CD14-positive monocyte (primary cell): ENCODE results near the gene BAG3. TPM values are rescaled to one million over a fixed set of nuclear protein-coding genes. Genes with fewer than 3 reads are reported as not detected.

ENCODE experiments used
- DNase-seq, 3 donors: peaks; one replicate each; pipeline ENCODE4 v3.0.0-alpha.2; 2011 to 2022
- H2AFZ ChIP-seq: 2 replicates; pipeline ENCODE4 v1.6.0; 2012; ENCODE audit warnings: mild to moderate bottlenecking, low read depth, low read length, inconsistent platforms; ENCODE audit not compliant: insufficient read depth, poor library complexity, severe bottlenecking
- H3K27ac ChIP-seq, 2 donors: 1 replicate in 1 of 2; 2 replicates in 1 of 2; pipeline ENCODE4 v1.5.1; 2012 to 2013; ENCODE audit warnings: low read length in 2 of 2, control low read depth in 1 of 2, inconsistent platforms in 1 of 2, low read depth in 1 of 2, mild to moderate bottlenecking in 1 of 2
- H3K27me3 ChIP-seq, 2 donors: one replicate each; pipeline versions ENCODE4 v1.6.0 to v1.6.1; 2011 to 2013; ENCODE audit warnings: low read length in 2 of 2; ENCODE audit not compliant: control insufficient read depth in 2 of 2, insufficient read depth in 2 of 2
- H3K36me3 ChIP-seq, 2 donors: replicated peaks in 1 of 2; 1 replicate in 1 of 2; 2 replicates in 1 of 2; pipeline versions ENCODE4 v1.5.1 to v1.6.1; 2012 to 2013; ENCODE audit warnings: low read length in 2 of 2, control low read depth in 1 of 2, inconsistent platforms in 1 of 2, mild to moderate bottlenecking in 1 of 2; ENCODE audit not compliant: insufficient read depth in 2 of 2, control insufficient read depth in 1 of 2
- H3K4me1 ChIP-seq, 2 donors: 1 replicate in 1 of 2; 2 replicates in 1 of 2; pipeline versions ENCODE4 v1.5.1 to v1.6.1; 2012 to 2013; ENCODE audit warnings: low read length in 2 of 2, control low read depth in 1 of 2, inconsistent platforms in 1 of 2, mild to moderate bottlenecking in 1 of 2, moderate library complexity in 1 of 2; ENCODE audit not compliant: insufficient read depth in 2 of 2, control insufficient read depth in 1 of 2
- H3K4me2 ChIP-seq: replicated peaks from 2 replicates; pipeline ENCODE3; 2012; ENCODE audit warnings: low read length, moderate library complexity, mild to moderate bottlenecking; ENCODE audit not compliant: poor library complexity, severe bottlenecking; ENCODE audit errors: extremely low read depth
- H3K4me3 ChIP-seq, 3 experiments: fragments of 200-600 bp in 1 of 3; sonication (generic) in 1 of 3; replicated peaks in 1 of 3; 1 replicate in 2 of 3; 2 replicates in 1 of 3; pipeline ENCODE4 v1.5.1; 2011 to 2013; ENCODE audit warnings: low read length in 3 of 3, mild to moderate bottlenecking in 3 of 3, control low read depth in 2 of 3, low read depth in 2 of 3, inconsistent platforms in 1 of 3, moderate library complexity in 1 of 3
- H3K79me2 ChIP-seq: 2 replicates; pipeline ENCODE4 v1.6.0; 2012; ENCODE audit warnings: mild to moderate bottlenecking, control low read depth, inconsistent platforms, low read length, moderate library complexity; ENCODE audit not compliant: insufficient read depth
- H3K9ac ChIP-seq: 2 replicates; pipeline ENCODE4 v1.6.0; 2017; ENCODE audit warnings: low read length, mild to moderate bottlenecking; ENCODE audit not compliant: insufficient read depth, poor library complexity, severe bottlenecking
- H3K9me3 ChIP-seq, 2 donors: replicated peaks in 1 of 2; 1 replicate in 1 of 2; 2 replicates in 1 of 2; pipeline versions ENCODE4 v1.5.1 to v1.6.1; 2012 to 2013; ENCODE audit warnings: low read length in 2 of 2, control low read depth in 1 of 2; ENCODE audit not compliant: control insufficient read depth in 1 of 2, insufficient read depth in 1 of 2
- H4K20me1 ChIP-seq: 2 replicates; pipeline ENCODE4 v1.6.0; 2012; ENCODE audit warnings: mild to moderate bottlenecking, low read length, control low read depth, moderate library complexity; ENCODE audit not compliant: insufficient read depth
- H3K27ac Mint-ChIP-seq, 7 donors: one replicate each; pipeline ENCODE4 v1.8.0; 2020; ENCODE audit warnings: mild to moderate bottlenecking in 7 of 7, mixed read lengths in 7 of 7, moderate library complexity in 6 of 7, inconsistent platforms in 2 of 7
- H3K27me3 Mint-ChIP-seq, 3 donors: one replicate each; pipeline ENCODE4 v1.8.0; 2021 to 2022; ENCODE audit warnings: low read depth in 3 of 3, mild to moderate bottlenecking in 3 of 3, mixed read lengths in 3 of 3, moderate library complexity in 3 of 3, inconsistent platforms in 1 of 3
- H3K36me3 Mint-ChIP-seq, 2 donors: one replicate each; pipeline ENCODE4 v1.8.0; 2020; ENCODE audit warnings: mixed read lengths in 2 of 2, inconsistent platforms in 1 of 2, mild to moderate bottlenecking in 1 of 2
- H3K4me1 Mint-ChIP-seq: one replicate; pipeline ENCODE4 v1.8.0; 2020; ENCODE audit warnings: mild to moderate bottlenecking, mixed read lengths
- H3K4me3 Mint-ChIP-seq, 2 donors: one replicate each; pipeline ENCODE4 v1.8.0; 2020; ENCODE audit warnings: mild to moderate bottlenecking in 2 of 2, mixed read lengths in 2 of 2, moderate library complexity in 1 of 2
- H3K9me3 Mint-ChIP-seq, 7 donors: one replicate each; pipeline ENCODE4 v1.8.0; 2020 to 2022; ENCODE audit warnings: mixed read lengths in 7 of 7, mild to moderate bottlenecking in 6 of 7, moderate library complexity in 6 of 7, inconsistent platforms in 2 of 7
- WGBS: methylation state at CpG from one replicate; pipeline ENCODE4 v1.1.5; 2013; ENCODE audit warnings: missing lambda C conversion rate; ENCODE audit not compliant: insufficient coverage; 5-methylcytosine and 5-hydroxymethylcytosine counted together
- intact Hi-C, 2 donors: fragments of 100-400 bp; cut with micrococcal nuclease; formaldehyde crosslinking; loops; one replicate each; pipeline versions ENCODE4 v1.15.0 to v1.15.1; 2023
- polyA plus RNA-seq, 3 donors: library from polyadenylated mRNA; depleted of rRNA in 1 of 3; unstranded in 2 of 3; stranded (reverse) in 1 of 3; fragments of 300-500 nt in 2 of 3; fragments of >200 nt in 1 of 3; fragmentation: Illumina TruSeq in 2 of 3; gene quantifications; 1 replicate in 2 of 3; 2 replicates in 1 of 3; pipeline ENCODE4 v1.2.3, GENCODE V29; 2012 to 2021
- TF ChIP-seq, protein P1 (sequence below): fragments of 200-600 bp; IDR thresholded peaks from one replicate; pipeline ENCODE4 v1.8.0; 2022; ENCODE audit warnings: antibody characterized with exemption, mild to moderate bottlenecking

The BAG3 gene
- polyA plus RNA-seq, 3 donors, result 1.0 to 10.2 (median 2.8) TPM

DNA sequence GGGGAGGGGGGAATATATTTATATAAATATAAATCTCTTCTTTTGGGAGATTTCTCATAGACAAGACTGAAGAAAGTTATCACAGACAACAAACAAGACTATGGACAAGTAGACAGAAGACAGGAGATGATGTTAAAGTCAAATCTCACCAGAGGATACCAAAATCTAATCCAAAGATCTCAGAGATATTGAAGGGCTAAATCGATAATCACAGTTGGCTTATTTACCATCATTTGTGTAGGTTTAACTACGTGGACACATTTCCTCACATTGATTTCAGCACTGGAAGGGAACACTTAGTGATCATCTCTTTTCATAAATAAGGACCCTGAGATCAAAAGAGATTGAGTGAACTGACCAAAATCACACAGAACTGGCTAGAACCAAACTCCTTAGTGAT is 72.0 kb downstream of the BAG3 start:
- intact Hi-C loops, result no loop called here
- no CpG with 5 or more reads among the region's 2 CpGs for WGBS

GRCh38 chr10:119723624-119724023 is 72.4 kb downstream of the BAG3 start:
- Histone ChIP-seq H3K4me2 (no peak overlapping the region), H3K27ac (no peak overlapping the region), H3K4me3 (no peak overlapping the region), H3K9ac (no peak overlapping the region), H3K9me3 (no peaks in the 10 kb centered on the region), H4K20me1 (no peaks in the 10 kb centered on the region), H3K36me3 (no peaks in the 10 kb centered on the region), H3K79me2 (peaks cover 9% of the 10 kb centered on the region), H3K4me1 (peaks cover 30 to 35% of the 10 kb centered on the region in 2 donors), H2AFZ (no peak overlapping the region), H3K27me3 (no peaks in the 10 kb centered on the region)
- intact Hi-C loops, result loop anchor here (1.0 to 2.0 kb wide), 2 partner anchors 25 to 37 kb away; no protein-coding TSS in a partner anchor
- H3K4me1 Mint-ChIP-seq, result peaks cover 36% of the 10 kb centered on the region
- no peak overlapping the region for H3K4me3 Mint-ChIP-seq
- H3K27me3 Mint-ChIP-seq, result peaks cover 0 to 2% (median 0%) of the 10 kb centered on the region in 3 donors
- peaks cover 0 to 2% (median 0%) of the 10 kb centered on the region in 7 donors for H3K9me3 Mint-ChIP-seq
- 72% methylated on average over 3 of the region's 3 CpGs for WGBS
- H3K36me3 Mint-ChIP-seq, result peaks cover 0 to 3% of the 10 kb centered on the region in 2 donors
- DNase-seq, result no peak
- H3K27ac Mint-ChIP-seq, result peak overlapping the region in 1 of 7 donors; percentile 0
- TF ChIP-seq, protein P1, sequence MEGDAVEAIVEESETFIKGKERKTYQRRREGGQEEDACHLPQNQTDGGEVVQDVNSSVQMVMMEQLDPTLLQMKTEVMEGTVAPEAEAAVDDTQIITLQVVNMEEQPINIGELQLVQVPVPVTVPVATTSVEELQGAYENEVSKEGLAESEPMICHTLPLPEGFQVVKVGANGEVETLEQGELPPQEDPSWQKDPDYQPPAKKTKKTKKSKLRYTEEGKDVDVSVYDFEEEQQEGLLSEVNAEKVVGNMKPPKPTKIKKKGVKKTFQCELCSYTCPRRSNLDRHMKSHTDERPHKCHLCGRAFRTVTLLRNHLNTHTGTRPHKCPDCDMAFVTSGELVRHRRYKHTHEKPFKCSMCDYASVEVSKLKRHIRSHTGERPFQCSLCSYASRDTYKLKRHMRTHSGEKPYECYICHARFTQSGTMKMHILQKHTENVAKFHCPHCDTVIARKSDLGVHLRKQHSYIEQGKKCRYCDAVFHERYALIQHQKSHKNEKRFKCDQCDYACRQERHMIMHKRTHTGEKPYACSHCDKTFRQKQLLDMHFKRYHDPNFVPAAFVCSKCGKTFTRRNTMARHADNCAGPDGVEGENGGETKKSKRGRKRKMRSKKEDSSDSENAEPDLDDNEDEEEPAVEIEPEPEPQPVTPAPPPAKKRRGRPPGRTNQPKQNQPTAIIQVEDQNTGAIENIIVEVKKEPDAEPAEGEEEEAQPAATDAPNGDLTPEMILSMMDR, result no peak

More for the DNA sequence above, 72.0 kb downstream of the BAG3 start:
- H3K9me3 ChIP-seq, result no peaks in the 10 kb centered on the region
- no peaks in the 10 kb centered on the region for H4K20me1 ChIP-seq
- Mint-ChIP-seq H3K36me3 (peaks cover 0 to 3% of the 10 kb centered on the region in 2 donors), H3K27me3 (peaks cover 0 to 2% (median 0%) of the 10 kb centered on the region in 3 donors), H3K4me3 (no peak overlapping the region), H3K4me1 (peaks cover 32% of the 10 kb centered on the region), H3K27ac (no peak overlapping the region), H3K9me3 (peaks cover 0 to 2% (median 0%) of the 10 kb centered on the region in 7 donors)
- H3K4me1 ChIP-seq, result peaks cover 30 to 35% of the 10 kb centered on the region in 2 donors
- no peak overlapping the region for H3K4me3 ChIP-seq
- H3K79me2 ChIP-seq, result peaks cover 9% of the 10 kb centered on the region
- no peak overlapping the region for H3K27ac ChIP-seq
- no peaks in the 10 kb centered on the region for H3K36me3 ChIP-seq
- TF ChIP-seq, protein P1, result no peak
- no peak overlapping the region for H2AFZ ChIP-seq
- H3K27me3 ChIP-seq, result no peaks in the 10 kb centered on the region
- no peak overlapping the region for H3K9ac ChIP-seq
- no peak overlapping the region for H3K4me2 ChIP-seq
- DNase-seq, result no peak
